Common myeloid progenitor, CD34-positive (primary cell): ENCODE results near the gene MYLIP.

Experiments
- CTCF ChIA-PET: fragments of 350-600 bp; sonication (Branson Sonifier 250); formaldehyde crosslinking; loops from one replicate; lab custom pipeline; 2021; ENCODE audit warnings: antibody characterized with exemption; lab: Charles Lee
- POLR2A ChIA-PET: fragments of 350-600 bp; sonication (Branson Sonifier 250); formaldehyde crosslinking; loops from one replicate; lab custom pipeline; 2021; ENCODE audit warnings: antibody characterized with exemption; lab: Charles Lee
- DNase-seq, 3 donors: peaks; one replicate each; pipeline versions ENCODE4 v3.0.0 to v3.0.0-alpha.2; 2013
- H3K27ac ChIP-seq, 2 experiments: 1 replicate in 1 of 2; 2 replicates in 1 of 2; pipeline ENCODE4 v1.7.0; 2013; ENCODE audit warnings: inconsistent platforms in 2 of 2, low read length in 2 of 2, mild to moderate bottlenecking in 2 of 2, low read depth in 1 of 2, moderate library complexity in 1 of 2; ENCODE audit not compliant: severe bottlenecking in 2 of 2, insufficient read depth in 1 of 2, poor library complexity in 1 of 2
- H3K27me3 ChIP-seq, 5 experiments: replicated peaks in 2 of 5; 1 replicate in 3 of 5; 2 replicates in 2 of 5; pipeline versions ENCODE4 v1.6.1 to v1.7.0; 2013; ENCODE audit warnings: low read length in 4 of 5, mild to moderate bottlenecking in 2 of 5, moderate library complexity in 2 of 5, inconsistent platforms in 1 of 5; ENCODE audit not compliant: insufficient read depth in 5 of 5, control insufficient read depth in 4 of 5
- H3K36me3 ChIP-seq, 4 experiments: 1 replicate in 2 of 4; 2 replicates in 2 of 4; pipeline versions ENCODE4 v1.6.1 to v1.7.0; 2013; ENCODE audit warnings: low read length in 3 of 4, control low read depth in 1 of 4, mild to moderate bottlenecking in 1 of 4; ENCODE audit not compliant: control insufficient read depth in 4 of 4, insufficient read depth in 4 of 4
- H3K4me1 ChIP-seq, 4 experiments: 1 replicate in 3 of 4; 2 replicates in 1 of 4; pipeline versions ENCODE4 v1.6.1 to v1.7.1; 2013; ENCODE audit warnings: low read length in 3 of 4, mild to moderate bottlenecking in 3 of 4, control low read depth in 1 of 4, inconsistent platforms in 1 of 4, moderate library complexity in 1 of 4; ENCODE audit not compliant: control insufficient read depth in 4 of 4, insufficient read depth in 4 of 4; ENCODE audit errors: control extremely low read depth in 1 of 4
- H3K4me3 ChIP-seq, 7 experiments: 1 replicate in 4 of 7; 2 replicates in 3 of 7; pipeline versions ENCODE4 v1.5.1 to v1.7.0; 2013; ENCODE audit warnings: mild to moderate bottlenecking in 7 of 7, low read length in 6 of 7, moderate library complexity in 6 of 7, inconsistent platforms in 2 of 7, low read depth in 2 of 7, control low read depth in 1 of 7; ENCODE audit not compliant: insufficient read depth in 4 of 7, control insufficient read depth in 1 of 7; ENCODE audit errors: extremely low read depth in 1 of 7
- H3K9me3 ChIP-seq, 5 experiments: 1 replicate in 4 of 5; 2 replicates in 1 of 5; pipeline versions ENCODE4 v1.6.1 to v1.7.1; 2013; ENCODE audit warnings: low read length in 4 of 5, mild to moderate bottlenecking in 2 of 5, inconsistent platforms in 1 of 5, low read depth in 1 of 5, moderate library complexity in 1 of 5; ENCODE audit not compliant: control insufficient read depth in 4 of 5, insufficient read depth in 2 of 5; ENCODE audit errors: control extremely low read depth in 1 of 5
- WGBS: methylation state at CpG from one replicate; pipeline ENCODE4 v1.1.5; 2013; ENCODE audit not compliant: insufficient coverage; 5-methylcytosine and 5-hydroxymethylcytosine counted together

Gene MYLIP

GRCh38 chr6:16088409-16088808, 40.5 kb upstream of the MYLIP start:
- POLR2A ChIA-PET: interaction anchor here (0.7 kb wide), 1 partner anchor 68 kb away, joined by 3 read pairs; no protein-coding TSS in a partner anchor
- H3K4me1 ChIP-seq: peaks cover 8 to 14% (median 12%) of the 10 kb centered on the region in 4 experiments
- DNase-seq: no peak
- no peak overlapping the region for H3K27ac ChIP-seq
- CTCF ChIA-PET: no interaction called here
- 100% methylated on average over 1 of the region's 3 CpGs for WGBS
- H3K9me3 ChIP-seq: no peaks in the 10 kb centered on the region
- no peak overlapping the region for H3K4me3 ChIP-seq
- no peaks in the 10 kb centered on the region for H3K27me3 ChIP-seq
- no peaks in the 10 kb centered on the region for H3K36me3 ChIP-seq

- no peaks in the 10 kb centered on the region for H3K27me3 ChIP-seq
- H3K4me3 ChIP-seq: no peak overlapping the region
- peaks cover 8 to 14% (median 12%) of the 10 kb centered on the region in 4 experiments for H3K4me1 ChIP-seq
- H3K27ac ChIP-seq: no peak overlapping the region
- H3K9me3 ChIP-seq: no peaks in the 10 kb centered on the region
- ChIA-PET POLR2A (no interaction called here), CTCF (no interaction called here)
- H3K36me3 ChIP-seq: no peaks in the 10 kb centered on the region
- WGBS: no CpG with 5 or more reads among the region's 6 CpGs
- no peak for DNase-seq
Measured at GRCh38 chr6:16089232-16090062, 39.4 kb upstream of the MYLIP start.

- ChIA-PET POLR2A (no interaction called here), CTCF (interaction anchor here (0.6 kb wide), 1 partner anchor 1682 kb away, joined by 3 read pairs; no protein-coding TSS in a partner anchor)
- peaks cover 8 to 16% (median 12%) of the 10 kb centered on the region in 4 experiments for H3K4me1 ChIP-seq
- no peak overlapping the region for H3K4me3 ChIP-seq
- no peak for DNase-seq
- no peak overlapping the region for H3K27ac ChIP-seq
- no peaks in the 10 kb centered on the region for H3K27me3 ChIP-seq
- H3K9me3 ChIP-seq: no peaks in the 10 kb centered on the region
- WGBS: 100% methylated on average over 1 of the region's 1 CpG
- no peaks in the 10 kb centered on the region for H3K36me3 ChIP-seq
Measured at GRCh38 chr6:16090452-16090851, 38.4 kb upstream of the MYLIP start.

- POLR2A ChIA-PET: no interaction called here
- Histone ChIP-seq H3K27me3 (no peaks in the 10 kb centered on the region), H3K4me3 (no peak overlapping the region), H3K36me3 (no peaks in the 10 kb centered on the region), H3K4me1 (peaks cover 8 to 16% (median 12%) of the 10 kb centered on the region in 4 experiments), H3K9me3 (no peaks in the 10 kb centered on the region), H3K27ac (no peak overlapping the region)
- CTCF ChIA-PET: no interaction called here
- 100% methylated on average over 1 of the region's 1 CpG for WGBS
- DNase-seq: no peak
Measured at GRCh38 chr6:16090920-16091319, 38.0 kb upstream of the MYLIP start.

GRCh38 chr6:16092140-16092539, 36.7 kb upstream of the MYLIP start:
- H3K4me1 ChIP-seq: peaks cover 8 to 16% (median 12%) of the 10 kb centered on the region in 4 experiments
- no peak overlapping the region for H3K27ac ChIP-seq
- ChIA-PET CTCF (interaction anchor here (1.1 kb wide), 1 partner anchor 26 kb away, joined by 4 read pairs; no protein-coding TSS in a partner anchor), POLR2A (interaction anchor here (1.1 kb wide), 1 partner anchor 37 kb away, joined by 4 read pairs; the partner anchor contains the start of gene MYLIP)
- H3K9me3 ChIP-seq: no peaks in the 10 kb centered on the region
- DNase-seq: peak in 1 of 3 donors; percentile 21
- H3K4me3 ChIP-seq: peak overlapping the region in 1 of 7 experiments; percentile 5
- 11% methylated on average over 4 of the region's 4 CpGs for WGBS
- H3K27me3 ChIP-seq: no peaks in the 10 kb centered on the region
- H3K36me3 ChIP-seq: no peaks in the 10 kb centered on the region

- Histone ChIP-seq H3K9me3 (no peaks in the 10 kb centered on the region), H3K27ac (no peak overlapping the region), H3K4me3 (no peak overlapping the region), H3K36me3 (no peaks in the 10 kb centered on the region), H3K27me3 (no peaks in the 10 kb centered on the region), H3K4me1 (peaks cover 8 to 16% (median 12%) of the 10 kb centered on the region in 4 experiments)
- no CpG with 5 or more reads among the region's 5 CpGs for WGBS
- CTCF ChIA-PET: interaction anchor here (0.8 to 1.1 kb wide), 2 partner anchors 25 to 33 kb away, joined by 3 to 4 read pairs; no protein-coding TSS in a partner anchor
- peak in 2 of 3 donors; percentile 4 to 59 for DNase-seq
- POLR2A ChIA-PET: interaction anchor here (1.1 kb wide), 2 partner anchors 10 to 36 kb away, joined by 3 to 4 read pairs; partner anchors contain the start of gene MYLIP
Measured at GRCh38 chr6:16092990-16093389, 35.9 kb upstream of the MYLIP start.

GRCh38 chr6:16095180-16095579, 33.7 kb upstream of the MYLIP start:
- POLR2A ChIA-PET: no interaction called here
- Histone ChIP-seq H3K27me3 (no peaks in the 10 kb centered on the region), H3K9me3 (no peaks in the 10 kb centered on the region), H3K4me1 (peaks cover 8 to 16% (median 12%) of the 10 kb centered on the region in 4 experiments), H3K27ac (no peak overlapping the region), H3K4me3 (peak overlapping the region in 1 of 7 experiments; percentile 14), H3K36me3 (no peaks in the 10 kb centered on the region)
- DNase-seq: no peak
- WGBS: 92% methylated on average over 4 of the region's 6 CpGs
- CTCF ChIA-PET: no interaction called here
